ENCODE measurements around the gene PKD1. TPM values are rescaled to one million over a fixed set of nuclear protein-coding genes. Genes with fewer than 3 reads are reported as not detected.
A peak's percentile ranks its signal among the peaks of the same experiment; 100 is the strongest.

Gene PKD1
- total RNA-seq, 1 experiment from 2014 or later, result 45.6 TPM

GRCh38 chr16:2047330-2048115 lies 88.2 kb downstream of the PKD1 start, which contains the start of the genes NTHL1 and TSC2:
Gene NTHL1, minus strand, starts transcription at chr16:2047834. Its CDS starts 11 bp downstream, at chr16:2047823.
Gene TSC2, plus strand, starts transcription at chr16:2047985. Its CDS starts 631 bp downstream, at chr16:2048616.
- peak within 1 kb of the TSS; percentile 87 for H3K4me3 ChIP-seq (ENCODE audit: insufficient read depth, low read depth, low read length)
- no peaks in the 10 kb centered on the region for H3K27me3 ChIP-seq (ENCODE audit: control insufficient read depth, insufficient read depth, low read length)
- peaks cover 6% of the 10 kb centered on the region for H3K36me3 ChIP-seq (replicated peaks; ENCODE audit: control insufficient read depth, insufficient read depth, low read length)
- DNase-seq, result peak; percentile 99

- DNase-seq, result no peak
- Histone ChIP-seq H3K4me3 (ENCODE audit: insufficient read depth, low read depth, low read length) (peak overlapping the region; percentile 87), H3K36me3 (replicated peaks; ENCODE audit: control insufficient read depth, insufficient read depth, low read length) (peaks cover 6% of the 10 kb centered on the region), H3K27me3 (ENCODE audit: control insufficient read depth, insufficient read depth, low read length) (no peaks in the 10 kb centered on the region)
Measured at GRCh38 chr16:2046893-2047329, 88.8 kb downstream of the PKD1 start.

- no peak for DNase-seq
- Histone ChIP-seq H3K27me3 (ENCODE audit: control insufficient read depth, insufficient read depth, low read length) (no peaks in the 10 kb centered on the region), H3K4me3 (ENCODE audit: insufficient read depth, low read depth, low read length) (no peak overlapping the region), H3K36me3 (replicated peaks; ENCODE audit: control insufficient read depth, insufficient read depth, low read length) (peaks cover 4% of the 10 kb centered on the region)
Measured at GRCh38 chr16:2045965-2046892, 89.5 kb downstream of the PKD1 start.

- DNase-seq, result no peak
Measured at GRCh38 chr16:2044541-2044940, 91.2 kb downstream of the PKD1 start.

GRCh38 chr16:2043667-2044451 lies 91.8 kb downstream of the PKD1 start:
- Histone ChIP-seq H3K27me3 (ENCODE audit: control insufficient read depth, insufficient read depth, low read length) (no peaks in the 10 kb centered on the region), H3K36me3 (replicated peaks; ENCODE audit: control insufficient read depth, insufficient read depth, low read length) (peaks cover 2% of the 10 kb centered on the region), H3K4me3 (ENCODE audit: insufficient read depth, low read depth, low read length) (no peak overlapping the region)
- DNase-seq, result no peak

More at GRCh38 chr16:2044541-2044940, 91.2 kb downstream of the PKD1 start:
- H3K4me3 ChIP-seq (ENCODE audit: insufficient read depth, low read depth, low read length), result no peak overlapping the region
- H3K36me3 ChIP-seq (replicated peaks; ENCODE audit: control insufficient read depth, insufficient read depth, low read length), result peaks cover 2% of the 10 kb centered on the region
- H3K27me3 ChIP-seq (ENCODE audit: control insufficient read depth, insufficient read depth, low read length), result no peaks in the 10 kb centered on the region

- Histone ChIP-seq H3K27me3 (ENCODE audit: control insufficient read depth, insufficient read depth, low read length) (no peaks in the 10 kb centered on the region), H3K36me3 (replicated peaks; ENCODE audit: control insufficient read depth, insufficient read depth, low read length) (peaks cover 2% of the 10 kb centered on the region), H3K4me3 (ENCODE audit: insufficient read depth, low read depth, low read length) (no peak overlapping the region)
- no peak for DNase-seq
Measured at GRCh38 chr16:2042986-2043666, 92.6 kb downstream of the PKD1 start.

- no peak for DNase-seq
- H3K36me3 ChIP-seq (replicated peaks; ENCODE audit: control insufficient read depth, insufficient read depth, low read length), result peaks cover 2% of the 10 kb centered on the region
- no peaks in the 10 kb centered on the region for H3K27me3 ChIP-seq (ENCODE audit: control insufficient read depth, insufficient read depth, low read length)
- no peak overlapping the region for H3K4me3 ChIP-seq (ENCODE audit: insufficient read depth, low read depth, low read length)
Measured at GRCh38 chr16:2042171-2042985, 93.3 kb downstream of the PKD1 start.

GRCh38 chr16:2040787-2041522 lies 94.7 kb downstream of the PKD1 start:
- DNase-seq, result no peak
- H3K36me3 ChIP-seq (replicated peaks; ENCODE audit: control insufficient read depth, insufficient read depth, low read length), result peaks cover 2% of the 10 kb centered on the region
- H3K27me3 ChIP-seq (ENCODE audit: control insufficient read depth, insufficient read depth, low read length), result no peaks in the 10 kb centered on the region
- H3K4me3 ChIP-seq (ENCODE audit: insufficient read depth, low read depth, low read length), result no peak overlapping the region

- Histone ChIP-seq H3K4me3 (ENCODE audit: insufficient read depth, low read depth, low read length) (no peak overlapping the region), H3K36me3 (replicated peaks; ENCODE audit: control insufficient read depth, insufficient read depth, low read length) (peaks cover 2% of the 10 kb centered on the region), H3K27me3 (ENCODE audit: control insufficient read depth, insufficient read depth, low read length) (no peaks in the 10 kb centered on the region)
- DNase-seq, result no peak
Measured at GRCh38 chr16:2040041-2040786, 95.5 kb downstream of the PKD1 start.

- no peaks in the 10 kb centered on the region for H3K27me3 ChIP-seq (ENCODE audit: control insufficient read depth, insufficient read depth, low read length)
Measured at GRCh38 chr16:2039274-2040031, 96.2 kb downstream of the PKD1 start.

More at GRCh38 chr16:2039274-2040031, 96.2 kb downstream of the PKD1 start:
- peaks cover 2% of the 10 kb centered on the region for H3K36me3 ChIP-seq (replicated peaks; ENCODE audit: control insufficient read depth, insufficient read depth, low read length)
- no peak overlapping the region for H3K4me3 ChIP-seq (ENCODE audit: insufficient read depth, low read depth, low read length)
- no peak for DNase-seq

Data from H7 (cell line).